MV-4-11 (cell line): ENCODE measurements around the gene FSIP1.

Experiments used
- DNase-seq: peaks from one replicate; lab custom pipeline; 2025; lab: John Stamatoyannopoulos, UW

Gene FSIP1

DNA sequence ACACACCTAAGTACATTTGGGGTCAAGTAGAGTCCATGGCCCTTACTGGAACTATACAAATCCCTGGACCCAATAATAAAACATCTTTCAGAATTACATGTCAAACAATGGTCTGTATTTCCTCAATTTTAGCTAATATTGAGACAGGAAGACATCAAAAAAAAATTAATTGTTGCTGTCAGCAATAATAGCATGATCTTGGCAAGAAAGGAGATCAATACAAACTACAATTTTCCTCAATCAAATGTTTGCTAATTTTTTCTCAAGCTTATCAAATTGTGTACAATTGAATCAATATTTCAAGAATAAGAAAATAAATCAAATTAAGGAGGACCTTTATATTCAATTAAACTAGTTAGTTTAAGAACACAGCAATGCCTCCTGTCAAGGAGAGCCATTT, 62.6 kb downstream of the FSIP1 start:
- no peak for DNase-seq

DNA sequence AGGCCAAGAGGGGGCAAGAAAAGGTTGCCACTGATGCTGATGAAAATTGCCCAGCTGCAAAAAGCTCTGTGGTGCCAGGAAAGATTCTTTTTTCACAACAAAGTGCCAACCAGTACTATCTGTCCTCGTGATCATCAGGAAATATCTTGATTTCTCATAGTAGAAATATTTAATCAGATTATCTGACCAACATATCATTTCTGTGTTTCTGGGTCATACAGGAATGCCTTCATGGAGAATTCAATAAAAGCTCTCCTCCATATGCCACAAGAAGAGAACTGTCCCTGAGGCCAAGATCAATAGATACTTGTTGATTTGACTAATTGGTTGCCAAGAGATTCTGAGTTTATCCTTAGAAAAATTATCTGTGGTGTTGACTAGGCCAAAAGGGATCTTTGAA, 63.5 kb downstream of the FSIP1 start:
- no peak for DNase-seq

DNA sequence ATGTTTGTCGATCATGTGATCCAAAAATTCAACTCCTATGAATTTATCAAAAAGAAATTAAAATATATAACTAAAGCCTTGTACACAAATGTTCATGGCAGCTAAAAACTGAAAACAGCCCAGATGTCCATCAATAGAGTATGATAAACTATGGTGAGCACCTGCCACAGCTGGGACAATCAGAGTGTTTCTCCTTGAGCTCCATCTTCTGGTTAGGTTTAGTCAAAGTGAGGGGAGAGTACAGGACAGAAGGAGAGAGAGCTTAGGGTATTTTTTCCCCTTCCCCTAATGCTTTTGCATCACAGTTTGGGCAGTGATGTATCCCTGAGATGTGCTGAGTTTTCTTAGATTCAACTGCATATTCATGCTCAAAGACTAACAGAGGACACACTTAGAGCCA, 65.5 kb downstream of the FSIP1 start:
- no peak for DNase-seq

DNA sequence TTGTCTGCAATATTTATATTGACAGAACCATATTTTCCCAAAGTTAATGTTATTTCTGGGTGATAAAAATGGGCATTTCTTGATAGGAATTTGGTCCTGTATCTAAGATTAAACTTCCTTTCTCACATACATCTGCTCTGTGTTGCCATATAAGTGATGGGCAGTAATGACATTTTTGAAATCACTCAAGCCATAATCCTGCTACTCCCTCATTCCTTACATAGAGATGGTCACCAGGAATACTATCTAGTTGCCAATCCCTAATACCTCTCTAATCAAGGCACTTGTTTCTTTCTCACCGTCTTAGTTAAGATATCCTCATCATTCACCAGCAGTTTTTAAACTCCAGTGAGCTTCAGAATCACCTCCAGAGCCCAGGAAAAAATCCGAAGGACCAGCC, 68.4 kb downstream of the FSIP1 start:
- no peak for DNase-seq

DNA sequence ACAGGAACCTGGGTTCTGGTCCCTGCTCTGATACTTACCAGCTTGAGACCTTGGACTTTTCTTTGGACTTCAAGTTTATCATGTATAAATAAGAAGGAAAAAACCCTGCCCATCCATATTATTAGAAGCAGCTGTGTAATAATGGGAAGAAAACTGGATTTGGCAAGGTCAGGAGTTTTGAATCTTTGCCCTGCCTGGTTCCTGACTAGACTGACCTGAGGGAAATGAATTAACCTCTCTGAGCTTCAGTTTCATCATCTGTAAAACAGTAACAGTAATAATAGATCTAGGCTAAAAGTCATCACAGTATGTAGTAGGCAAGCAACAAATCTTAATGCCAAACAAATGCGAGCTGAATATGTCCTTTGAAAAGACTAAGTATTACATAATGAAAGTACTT, 68.8 kb downstream of the FSIP1 start:
- DNase-seq, result no peak

DNA sequence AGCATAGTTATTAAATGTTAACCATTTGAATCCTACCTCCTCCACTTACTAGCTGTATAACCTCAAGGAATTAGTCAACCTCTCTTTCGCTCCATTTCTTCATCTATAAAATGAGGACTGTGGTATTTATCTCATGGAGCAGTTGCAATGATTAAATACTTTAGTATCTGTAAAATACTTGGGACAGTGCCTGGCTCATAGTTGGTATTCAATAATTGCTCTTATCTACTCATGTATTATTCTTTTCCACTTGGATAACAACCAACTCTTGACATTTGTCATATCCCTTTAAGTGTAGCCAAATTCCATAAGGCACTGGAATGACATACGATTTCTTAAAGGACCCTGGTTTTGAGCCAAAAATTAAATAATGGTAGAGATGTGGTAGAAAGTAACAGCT, 72.0 kb downstream of the FSIP1 start:
- no peak for DNase-seq

DNA sequence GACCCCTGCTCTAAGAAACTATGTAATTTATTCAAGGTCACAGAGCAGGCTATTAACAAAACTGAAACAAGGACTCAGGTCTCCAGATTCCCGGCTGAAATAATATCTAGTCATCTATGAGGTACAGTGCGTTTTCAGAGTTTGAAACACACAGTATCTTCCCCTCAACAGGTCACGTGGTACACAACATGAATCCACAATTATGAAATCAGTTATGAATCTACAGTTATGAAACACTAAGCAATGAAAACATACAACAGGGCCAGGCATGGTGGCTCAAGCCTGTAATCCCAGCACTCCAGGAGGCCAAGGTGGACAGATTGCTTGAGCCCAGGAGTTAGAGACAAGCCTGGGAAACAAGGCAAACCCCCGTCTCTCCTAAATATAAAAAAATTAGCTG, 72.7 kb downstream of the FSIP1 start:
- DNase-seq, result peak; percentile 3

DNA sequence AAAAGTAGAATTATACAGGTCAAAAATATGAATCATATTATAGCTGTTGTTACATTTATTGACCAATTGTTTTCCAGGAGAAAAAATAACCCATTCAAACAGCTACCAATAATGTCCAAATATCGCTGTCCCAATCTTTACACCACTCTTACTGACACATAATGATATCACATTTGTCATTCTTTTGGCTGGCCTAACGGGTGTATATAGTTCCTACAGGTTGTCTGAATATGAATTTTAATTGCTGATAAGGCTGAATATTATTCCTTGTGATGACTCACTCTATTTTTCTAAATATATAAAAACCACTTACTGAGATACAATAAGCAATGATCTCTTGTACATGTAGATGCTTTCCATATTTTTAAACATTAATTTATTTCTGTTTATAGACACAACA, 76.4 kb downstream of the FSIP1 start:
- DNase-seq, result no peak

DNA sequence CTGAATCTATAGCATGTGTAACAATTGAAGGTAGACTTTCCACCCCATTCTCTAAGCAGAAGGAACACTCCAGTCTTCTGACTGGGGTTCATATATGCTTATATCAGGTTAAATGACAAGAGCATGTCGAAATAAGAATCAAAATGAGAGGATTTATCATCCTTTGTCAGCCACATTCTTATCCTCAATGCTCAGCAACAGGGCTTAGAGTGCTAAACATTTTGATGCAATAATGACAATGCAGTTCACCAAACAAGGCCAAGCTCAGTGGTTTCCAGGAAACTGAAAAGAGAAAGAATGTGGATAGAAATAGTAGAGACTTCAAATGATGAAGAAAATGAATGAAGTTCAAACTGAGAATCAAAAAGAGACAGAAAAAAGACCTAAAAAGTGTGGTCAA, 78.0 kb downstream of the FSIP1 start:
- DNase-seq, result no peak

DNA sequence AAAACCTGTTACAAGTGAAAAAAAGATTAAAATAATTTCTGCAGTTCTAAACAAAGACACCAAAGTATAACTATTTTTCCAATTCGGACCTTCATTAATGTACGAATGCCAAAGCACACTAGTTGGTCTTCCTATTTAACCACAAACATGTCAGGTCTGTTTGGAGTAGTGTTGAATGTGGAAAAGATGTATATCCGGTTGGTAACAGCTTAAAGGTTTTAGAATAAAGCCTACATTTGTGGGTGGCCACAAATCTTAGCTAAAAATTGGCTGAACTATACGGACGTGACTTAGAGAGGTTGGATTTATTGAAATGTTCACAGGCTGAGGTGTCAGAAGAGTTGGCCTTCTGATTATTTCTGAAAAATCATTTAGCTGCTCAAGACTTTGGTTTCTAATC, 78.4 kb downstream of the FSIP1 start:
- DNase-seq, result no peak

DNA sequence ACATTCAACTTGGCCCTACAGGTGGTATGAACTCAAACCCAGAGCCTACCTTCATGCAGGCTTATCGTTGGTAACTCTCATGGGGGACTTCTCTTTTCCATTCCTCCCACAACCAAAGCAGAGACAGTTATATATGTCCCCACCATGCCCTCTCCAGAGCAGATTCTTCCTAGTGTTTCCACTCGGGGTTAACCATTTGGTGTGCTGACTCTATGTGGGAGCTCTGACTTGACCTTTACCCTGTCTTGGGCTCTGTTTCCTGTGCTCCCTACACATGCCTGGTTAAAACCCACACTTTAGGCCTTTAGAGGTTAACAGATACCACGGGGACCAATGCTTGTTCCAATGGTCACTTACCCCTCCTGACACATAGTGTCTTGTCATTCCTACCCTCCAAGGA, 80.7 kb downstream of the FSIP1 start:
- DNase-seq, result no peak

DNA sequence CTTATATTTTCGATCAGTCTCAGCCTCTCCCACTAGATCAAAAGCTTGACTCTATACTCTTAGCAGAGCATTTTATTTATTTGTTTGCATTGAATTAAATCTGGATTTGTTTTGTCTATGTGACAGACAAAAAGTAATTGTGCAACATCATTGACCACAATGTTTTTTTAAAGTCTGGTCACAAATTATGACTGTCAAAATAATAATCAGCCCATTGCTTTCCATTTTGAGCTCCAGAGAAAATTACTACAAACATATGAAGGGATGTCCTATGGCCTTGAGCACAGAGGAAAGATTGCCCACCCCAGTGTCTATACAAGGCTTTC, 82.3 kb downstream of the FSIP1 start:
- DNase-seq, result no peak

DNA sequence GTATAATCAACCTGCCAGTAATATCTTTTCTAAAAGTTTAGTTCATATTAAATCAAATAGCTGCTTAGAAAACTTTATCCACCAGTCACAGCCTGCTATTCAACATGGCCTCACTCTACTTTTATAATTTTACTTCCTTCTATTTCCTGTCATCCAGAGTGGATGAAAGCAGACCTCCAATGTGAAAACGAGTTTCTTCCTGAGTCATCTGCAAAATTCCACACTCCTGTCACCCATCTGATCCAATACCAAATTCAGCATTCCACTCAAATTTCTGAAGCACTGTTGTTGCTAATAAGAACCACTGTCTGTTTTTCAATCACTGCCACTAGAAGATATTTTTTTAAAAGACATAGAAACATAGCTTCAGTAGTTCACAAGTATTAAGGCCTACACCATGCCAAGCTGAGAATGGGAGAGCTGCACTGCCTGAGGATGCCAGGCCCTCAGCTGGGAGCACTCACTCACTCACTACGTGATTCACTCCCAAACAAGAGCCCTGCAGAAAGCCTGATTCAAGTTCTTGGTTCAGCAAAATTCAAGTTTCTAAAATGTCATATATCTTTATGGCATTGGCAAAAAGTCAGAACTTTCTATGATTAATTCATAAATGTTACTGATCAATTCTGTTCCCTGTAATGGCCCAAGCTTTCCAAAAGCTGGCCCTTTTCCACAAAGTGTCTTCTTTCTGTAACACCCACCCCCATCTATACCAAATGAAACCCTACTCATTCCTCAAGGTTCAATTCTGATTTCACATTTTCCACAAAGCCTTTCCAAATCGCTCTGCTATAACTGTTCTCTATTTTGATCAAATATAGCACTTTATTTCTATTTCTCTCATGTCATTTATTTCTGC, 82.9 kb downstream of the FSIP1 start:
- DNase-seq, result no peak

DNA sequence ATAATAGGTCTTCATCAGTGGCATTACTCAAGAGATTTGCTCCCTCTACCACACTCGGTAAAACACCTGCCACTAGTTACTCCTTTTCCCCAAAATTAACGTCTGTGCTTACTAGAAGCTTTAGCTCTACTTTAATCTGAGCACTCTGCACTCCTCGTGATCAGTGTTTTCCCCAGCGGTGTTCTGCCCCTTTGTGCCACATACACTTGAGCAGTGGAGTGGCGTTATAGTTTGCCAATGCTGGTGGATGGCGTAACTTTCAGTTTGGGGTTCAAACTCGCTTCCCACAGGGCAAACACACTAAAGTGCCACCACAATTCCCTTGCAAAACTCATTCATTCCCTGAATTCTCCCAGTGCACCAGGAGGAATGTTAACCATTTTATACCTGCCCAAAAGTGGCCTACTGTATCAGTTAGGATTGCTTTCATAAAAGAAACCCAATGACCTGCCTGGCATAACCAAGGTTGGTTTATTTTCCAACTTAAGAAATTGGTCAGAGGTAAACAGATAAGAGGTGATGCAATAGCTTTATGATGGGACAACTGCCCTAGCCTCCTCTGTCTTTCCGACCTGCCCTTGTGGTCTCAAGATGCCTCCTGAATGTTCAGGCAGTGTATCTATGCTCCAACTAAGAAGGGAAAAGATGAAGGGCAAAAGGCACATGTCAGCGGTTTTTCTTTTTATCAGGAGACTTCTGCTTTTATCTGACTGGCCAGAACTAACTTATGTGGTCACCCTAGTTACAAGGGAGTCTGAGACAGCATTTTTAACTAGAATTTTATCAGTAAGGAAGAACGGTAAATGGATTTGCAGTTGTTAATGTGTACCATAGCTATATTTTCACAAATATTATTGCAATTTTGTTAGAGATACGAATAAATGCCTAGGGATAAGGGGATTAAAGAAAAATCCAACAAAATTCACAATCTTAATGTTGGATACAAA, 83.9 kb downstream of the FSIP1 start:
- DNase-seq, result no peak

DNA sequence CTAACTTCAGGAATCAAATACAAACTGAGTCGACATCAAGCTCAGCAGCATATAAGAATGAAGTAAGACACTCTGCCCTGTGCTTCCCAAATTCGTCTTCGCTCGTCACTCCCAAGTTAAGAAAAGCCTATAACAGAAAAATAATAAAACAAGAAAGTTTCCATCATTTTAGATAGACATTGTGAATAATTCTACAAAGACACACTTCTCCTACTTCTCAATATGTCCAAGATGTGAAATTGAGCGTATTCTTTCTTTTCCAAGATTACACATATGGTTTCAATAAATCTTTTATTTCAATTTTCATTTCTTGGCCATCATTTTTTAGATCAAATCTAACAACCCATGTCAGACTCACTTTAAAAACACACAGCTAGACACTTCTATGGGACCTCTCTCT, 85.1 kb downstream of the FSIP1 start:
- DNase-seq, result no peak

DNA sequence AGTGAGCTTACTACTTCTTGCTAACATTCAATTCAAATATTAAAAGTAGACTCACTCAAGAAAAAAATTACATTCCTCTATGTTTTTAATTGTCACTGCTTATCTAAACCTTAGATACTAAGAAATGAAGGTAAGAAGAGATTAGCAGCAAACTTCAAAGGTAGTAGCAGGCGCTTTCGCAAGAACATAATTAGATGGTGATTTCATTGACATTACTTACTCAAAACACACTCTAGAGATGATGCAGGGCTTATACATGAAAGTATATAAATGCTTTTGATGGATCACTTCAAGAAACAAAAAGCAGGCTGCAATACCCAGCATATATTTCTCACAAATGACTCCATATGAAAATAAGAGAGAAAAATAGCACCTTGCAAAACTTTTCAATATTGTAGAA, 86.8 kb downstream of the FSIP1 start:
- no peak for DNase-seq

DNA sequence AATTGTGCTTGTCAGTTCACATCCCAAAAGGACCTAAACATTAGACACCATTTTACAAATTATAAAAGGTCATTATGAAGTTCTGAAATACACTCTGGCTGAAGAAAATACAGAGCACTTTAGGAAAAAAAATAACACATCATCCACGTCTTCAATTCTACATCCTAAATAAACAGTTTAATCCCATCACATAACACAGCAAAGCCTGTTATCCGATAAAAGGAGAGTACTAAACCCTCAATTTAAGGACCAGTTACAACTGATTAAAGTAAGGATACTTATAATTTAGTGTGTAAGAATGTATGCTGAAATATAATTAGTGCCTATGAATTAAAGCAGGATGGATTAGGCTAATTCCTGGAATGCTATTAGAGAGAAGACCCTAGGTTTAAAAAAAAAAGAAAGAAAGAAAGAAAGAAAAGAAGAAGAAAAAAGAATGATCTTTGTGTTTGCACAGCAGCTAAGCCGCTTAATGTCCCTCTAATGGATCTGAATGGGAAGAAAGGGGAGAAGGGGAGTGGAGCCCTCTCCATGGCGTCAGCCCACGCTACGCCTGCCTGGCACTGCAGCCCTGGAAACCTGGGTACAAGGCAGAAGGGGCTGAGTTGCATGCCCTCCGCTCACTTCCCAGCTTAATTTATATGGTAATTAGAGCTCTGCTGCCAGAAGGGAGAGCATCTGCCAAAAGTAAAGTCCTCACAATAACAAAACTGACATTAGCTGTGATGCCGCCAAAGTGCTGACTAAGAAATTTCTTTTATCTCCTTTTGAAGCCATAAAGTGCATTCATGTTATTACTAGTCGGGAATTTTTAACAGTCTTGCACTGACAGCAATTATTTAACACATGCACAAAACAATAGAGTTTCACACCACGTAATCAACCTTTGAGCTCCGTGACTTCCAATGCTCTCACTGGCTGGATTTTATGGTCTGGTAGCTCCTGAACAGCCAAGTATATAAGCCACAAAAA, 90.0 kb downstream of the FSIP1 start:
- DNase-seq, result no peak

DNA sequence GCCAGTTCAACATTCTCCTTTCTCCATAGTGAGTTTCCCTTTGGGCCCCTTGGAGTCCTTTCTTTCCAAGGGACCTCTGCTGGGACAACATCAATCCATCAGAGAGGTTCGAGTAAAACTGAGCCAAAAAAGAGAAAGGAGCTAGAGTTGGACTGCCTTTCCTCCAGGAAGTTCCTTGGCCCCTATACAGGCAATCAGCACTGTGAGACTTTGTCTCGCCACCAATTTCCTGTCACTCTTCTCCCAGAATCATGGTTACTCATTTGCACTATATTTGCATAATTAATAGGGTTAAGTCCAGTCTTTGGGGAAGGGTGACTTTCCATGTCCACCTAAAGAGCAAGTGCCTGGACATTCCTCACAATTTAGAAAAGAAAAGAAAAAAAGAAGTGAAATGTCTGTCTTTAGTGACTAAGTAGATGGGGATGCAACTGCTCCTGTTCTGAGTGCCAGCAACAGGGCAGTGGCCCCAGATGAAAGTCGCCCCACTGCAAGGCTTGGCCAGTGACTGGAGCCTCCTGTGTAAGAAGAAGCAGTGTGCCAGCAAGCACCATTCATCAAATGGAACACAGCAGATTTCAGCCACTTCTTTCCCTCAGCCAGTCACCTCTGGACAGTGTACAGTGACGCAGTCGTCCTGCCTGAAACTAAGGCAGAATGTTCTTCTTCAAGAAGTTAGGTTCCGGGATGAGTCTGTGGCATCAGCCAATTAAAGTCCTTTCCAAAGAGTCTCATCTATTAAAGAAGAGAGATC, 91.6 kb downstream of the FSIP1 start:
- DNase-seq, result no peak

DNA sequence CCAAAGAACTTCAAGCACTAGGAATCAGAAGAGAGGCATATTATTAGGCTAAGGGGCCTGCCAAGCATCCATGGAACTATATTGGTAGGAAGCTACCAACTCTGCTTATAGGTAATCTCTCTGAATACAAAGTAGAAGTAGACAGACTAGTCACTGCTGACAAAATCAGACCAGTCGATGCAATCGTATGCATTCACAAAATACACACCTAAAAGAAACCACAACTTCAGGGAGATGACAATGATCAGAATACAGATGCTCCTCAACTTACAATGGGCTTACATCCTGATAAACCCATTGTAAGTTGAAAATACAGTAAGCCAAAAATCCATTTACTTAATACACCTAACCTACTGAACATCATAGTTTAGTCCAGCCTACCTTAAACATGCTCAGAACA, 94.7 kb downstream of the FSIP1 start:
- DNase-seq, result no peak

DNA sequence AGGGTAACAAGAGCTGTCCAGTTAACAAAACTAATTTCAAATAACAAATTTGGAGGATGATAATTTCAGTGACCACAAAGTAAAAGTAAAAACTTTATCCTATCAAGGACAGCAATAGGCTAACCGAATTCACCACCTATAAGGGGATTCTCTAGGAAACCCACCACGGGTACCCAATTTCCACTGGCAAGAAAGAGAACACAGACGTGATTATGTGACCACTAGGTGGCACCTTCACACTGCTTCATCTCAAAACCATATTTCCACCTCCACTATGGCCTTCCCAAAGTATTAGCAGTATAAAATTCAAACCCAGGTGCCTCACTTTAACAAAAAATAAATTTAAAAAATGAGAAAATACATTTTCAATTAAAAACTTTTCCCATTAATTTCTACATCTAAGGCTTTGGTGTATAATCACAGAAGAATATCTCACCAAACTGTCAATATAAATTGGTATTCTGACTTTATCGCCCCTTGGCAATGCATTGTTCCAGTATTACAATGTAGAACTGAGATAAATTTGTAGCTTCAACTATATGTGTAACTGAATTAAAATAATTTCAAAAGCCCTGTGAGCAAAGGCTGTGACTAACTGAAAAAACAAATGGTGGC, 96.5 kb downstream of the FSIP1 start:
- no peak for DNase-seq

DNA sequence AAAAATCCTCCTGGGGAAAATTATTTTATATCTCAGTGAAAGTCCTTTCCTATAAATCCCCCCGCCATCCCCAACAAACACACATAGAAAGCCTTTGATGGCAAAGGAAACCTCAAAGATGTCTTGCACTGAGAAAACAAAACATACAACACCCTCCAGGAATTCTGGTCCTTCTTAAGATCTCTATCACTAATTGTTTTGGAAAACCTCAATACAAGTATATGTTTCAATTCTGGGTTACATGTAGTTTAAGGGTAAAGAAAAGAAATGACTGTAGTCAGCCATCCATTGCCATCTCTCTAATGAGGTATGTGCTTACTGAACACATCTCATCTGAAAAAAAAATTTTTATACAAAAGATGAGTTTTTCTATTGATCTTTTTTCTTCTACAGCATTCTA, 97.3 kb downstream of the FSIP1 start:
- DNase-seq, result no peak
